ENCODE measurements around the gene CNOT8.

The CNOT8 gene

GRCh38 chr5:154858297-154858971, at the start of gene CNOT8:
TSS of gene CNOT8 (plus strand) at chr5:154858627. CDS start at chr5:154863279, 4,652 bp downstream.
- H3K9me3 ChIP-seq (ENCODE audit: control insufficient read depth in 5 of 5, low read length in 5 of 5) = no peaks in the 10 kb centered on the region
- H3K36me3 ChIP-seq (ENCODE audit: control insufficient read depth in 5 of 5, insufficient read depth in 5 of 5, low read length in 5 of 5) = peaks cover 0 to 4% (median 3%) of the 10 kb centered on the region in 5 donors
- H3K4me3 ChIP-seq (ENCODE audit: low read depth in 1 of 5, low read length in 5 of 5) = peak within 1 kb of the TSS; percentile 66 to 95 (median 91)
- H3K27ac ChIP-seq (ENCODE audit: low read depth, low read length) = peak within 1 kb of the TSS; percentile 96
- no peaks in the 10 kb centered on the region for H3K27me3 ChIP-seq (ENCODE audit: control insufficient read depth in 5 of 5, insufficient read depth in 4 of 5, low read length in 5 of 5)
- H3K9ac ChIP-seq (ENCODE audit: low read length in 5 of 5) = peak within 1 kb of the TSS; percentile 81 to 93 (median 89)
- peaks cover 12 to 50% (median 46%) of the 10 kb centered on the region in 5 donors for H3K4me1 ChIP-seq (ENCODE audit: control insufficient read depth in 5 of 5, insufficient read depth in 5 of 5, low read length in 5 of 5)

- H3K27me3 ChIP-seq (ENCODE audit: control insufficient read depth in 5 of 5, insufficient read depth in 4 of 5, low read length in 5 of 5) = no peaks in the 10 kb centered on the region
- peak overlapping the region in 3 of 5 donors; percentile 29 to 45 (median 35) for H3K9ac ChIP-seq (ENCODE audit: low read length in 5 of 5)
- H3K27ac ChIP-seq (ENCODE audit: low read depth, low read length) = peak overlapping the region; percentile 89
- H3K9me3 ChIP-seq (ENCODE audit: control insufficient read depth in 5 of 5, low read length in 5 of 5) = no peaks in the 10 kb centered on the region
- H3K36me3 ChIP-seq (ENCODE audit: control insufficient read depth in 5 of 5, insufficient read depth in 5 of 5, low read length in 5 of 5) = peaks cover 21 to 85% (median 69%) of the 10 kb centered on the region in 5 donors
- H3K4me3 ChIP-seq (ENCODE audit: low read depth in 1 of 5, low read length in 5 of 5) = no peak overlapping the region
- H3K4me1 ChIP-seq (ENCODE audit: control insufficient read depth in 5 of 5, insufficient read depth in 5 of 5, low read length in 5 of 5) = peaks cover 0 to 23% (median 12%) of the 10 kb centered on the region in 5 donors
These were observed 47.2 kb upstream of the CNOT8 start for GRCh38 chr5:154811239-154811638.

- no peaks in the 10 kb centered on the region for H3K27me3 ChIP-seq (ENCODE audit: control insufficient read depth in 5 of 5, insufficient read depth in 4 of 5, low read length in 5 of 5)
- H3K9me3 ChIP-seq (ENCODE audit: control insufficient read depth in 5 of 5, low read length in 5 of 5) = no peaks in the 10 kb centered on the region
- H3K36me3 ChIP-seq (ENCODE audit: control insufficient read depth in 5 of 5, insufficient read depth in 5 of 5, low read length in 5 of 5) = peaks cover 14 to 85% (median 68%) of the 10 kb centered on the region in 5 donors
- H3K4me3 ChIP-seq (ENCODE audit: low read depth in 1 of 5, low read length in 5 of 5) = no peak overlapping the region
- H3K9ac ChIP-seq (ENCODE audit: low read length in 5 of 5) = peak overlapping the region in 1 of 5 donors; percentile 44
- peak overlapping the region; percentile 89 for H3K27ac ChIP-seq (ENCODE audit: low read depth, low read length)
- peaks cover 0 to 23% (median 12%) of the 10 kb centered on the region in 5 donors for H3K4me1 ChIP-seq (ENCODE audit: control insufficient read depth in 5 of 5, insufficient read depth in 5 of 5, low read length in 5 of 5)
These were observed 46.6 kb upstream of the CNOT8 start for GRCh38 chr5:154811653-154812465.

GRCh38 chr5:154813158-154813557, 45.3 kb upstream of the CNOT8 start:
- Histone ChIP-seq H3K27ac (ENCODE audit: low read depth, low read length) (no peak overlapping the region), H3K36me3 (ENCODE audit: control insufficient read depth in 5 of 5, insufficient read depth in 5 of 5, low read length in 5 of 5) (peaks cover 12 to 86% (median 68%) of the 10 kb centered on the region in 5 donors)

GRCh38 chr5:154813736-154814135, 44.7 kb upstream of the CNOT8 start:
- Histone ChIP-seq H3K36me3 (ENCODE audit: control insufficient read depth in 5 of 5, insufficient read depth in 5 of 5, low read length in 5 of 5) (peaks cover 12 to 86% (median 64%) of the 10 kb centered on the region in 5 donors), H3K9me3 (ENCODE audit: control insufficient read depth in 5 of 5, low read length in 5 of 5) (no peaks in the 10 kb centered on the region), H3K4me1 (ENCODE audit: control insufficient read depth in 5 of 5, insufficient read depth in 5 of 5, low read length in 5 of 5) (peaks cover 0 to 23% (median 13%) of the 10 kb centered on the region in 5 donors), H3K27me3 (ENCODE audit: control insufficient read depth in 5 of 5, insufficient read depth in 4 of 5, low read length in 5 of 5) (no peaks in the 10 kb centered on the region), H3K9ac (ENCODE audit: low read length in 5 of 5) (no peak overlapping the region), H3K4me3 (ENCODE audit: low read depth in 1 of 5, low read length in 5 of 5) (no peak overlapping the region), H3K27ac (ENCODE audit: low read depth, low read length) (no peak overlapping the region)

More at GRCh38 chr5:154813158-154813557, 45.3 kb upstream of the CNOT8 start:
- H3K27me3 ChIP-seq (ENCODE audit: control insufficient read depth in 5 of 5, insufficient read depth in 4 of 5, low read length in 5 of 5) = no peaks in the 10 kb centered on the region
- H3K9ac ChIP-seq (ENCODE audit: low read length in 5 of 5) = no peak overlapping the region
- no peaks in the 10 kb centered on the region for H3K9me3 ChIP-seq (ENCODE audit: control insufficient read depth in 5 of 5, low read length in 5 of 5)
- no peak overlapping the region for H3K4me3 ChIP-seq (ENCODE audit: low read depth in 1 of 5, low read length in 5 of 5)
- peaks cover 0 to 23% (median 13%) of the 10 kb centered on the region in 5 donors for H3K4me1 ChIP-seq (ENCODE audit: control insufficient read depth in 5 of 5, insufficient read depth in 5 of 5, low read length in 5 of 5)

GRCh38 chr5:154815025-154815424, 43.4 kb upstream of the CNOT8 start:
- Histone ChIP-seq H3K4me1 (ENCODE audit: control insufficient read depth in 5 of 5, insufficient read depth in 5 of 5, low read length in 5 of 5) (peaks cover 0 to 21% (median 19%) of the 10 kb centered on the region in 5 donors), H3K9me3 (ENCODE audit: control insufficient read depth in 5 of 5, low read length in 5 of 5) (no peaks in the 10 kb centered on the region), H3K27ac (ENCODE audit: low read depth, low read length) (no peak overlapping the region), H3K36me3 (ENCODE audit: control insufficient read depth in 5 of 5, insufficient read depth in 5 of 5, low read length in 5 of 5) (peaks cover 8 to 92% (median 67%) of the 10 kb centered on the region in 5 donors), H3K9ac (ENCODE audit: low read length in 5 of 5) (no peak overlapping the region), H3K4me3 (ENCODE audit: low read depth in 1 of 5, low read length in 5 of 5) (no peak overlapping the region), H3K27me3 (ENCODE audit: control insufficient read depth in 5 of 5, insufficient read depth in 4 of 5, low read length in 5 of 5) (no peaks in the 10 kb centered on the region)

GRCh38 chr5:154815684-154816247, 42.7 kb upstream of the CNOT8 start:
- peaks cover 9 to 92% (median 72%) of the 10 kb centered on the region in 5 donors for H3K36me3 ChIP-seq (ENCODE audit: control insufficient read depth in 5 of 5, insufficient read depth in 5 of 5, low read length in 5 of 5)
- H3K9me3 ChIP-seq (ENCODE audit: control insufficient read depth in 5 of 5, low read length in 5 of 5) = no peaks in the 10 kb centered on the region
- H3K9ac ChIP-seq (ENCODE audit: low read length in 5 of 5) = no peak overlapping the region
- peak overlapping the region; percentile 18 for H3K27ac ChIP-seq (ENCODE audit: low read depth, low read length)
- H3K4me1 ChIP-seq (ENCODE audit: control insufficient read depth in 5 of 5, insufficient read depth in 5 of 5, low read length in 5 of 5) = peaks cover 0 to 19% (median 16%) of the 10 kb centered on the region in 5 donors
- H3K4me3 ChIP-seq (ENCODE audit: low read depth in 1 of 5, low read length in 5 of 5) = no peak overlapping the region
- no peaks in the 10 kb centered on the region for H3K27me3 ChIP-seq (ENCODE audit: control insufficient read depth in 5 of 5, insufficient read depth in 4 of 5, low read length in 5 of 5)

- H3K4me3 ChIP-seq (ENCODE audit: low read depth in 1 of 5, low read length in 5 of 5) = no peak overlapping the region
- H3K27me3 ChIP-seq (ENCODE audit: control insufficient read depth in 5 of 5, insufficient read depth in 4 of 5, low read length in 5 of 5) = no peaks in the 10 kb centered on the region
- peak overlapping the region in 1 of 5 donors; percentile 31 for H3K9ac ChIP-seq (ENCODE audit: low read length in 5 of 5)
- H3K9me3 ChIP-seq (ENCODE audit: control insufficient read depth in 5 of 5, low read length in 5 of 5) = no peaks in the 10 kb centered on the region
- H3K4me1 ChIP-seq (ENCODE audit: control insufficient read depth in 5 of 5, insufficient read depth in 5 of 5, low read length in 5 of 5) = peaks cover 0 to 12% (median 7%) of the 10 kb centered on the region in 5 donors
- H3K36me3 ChIP-seq (ENCODE audit: control insufficient read depth in 5 of 5, insufficient read depth in 5 of 5, low read length in 5 of 5) = peaks cover 8 to 92% (median 72%) of the 10 kb centered on the region in 5 donors
- H3K27ac ChIP-seq (ENCODE audit: low read depth, low read length) = peak overlapping the region; percentile 18
These were observed 41.4 kb upstream of the CNOT8 start for GRCh38 chr5:154816891-154817492.

GRCh38 chr5:154817815-154818214, 40.6 kb upstream of the CNOT8 start:
- H3K27me3 ChIP-seq (ENCODE audit: control insufficient read depth in 5 of 5, insufficient read depth in 4 of 5, low read length in 5 of 5) = no peaks in the 10 kb centered on the region
- no peaks in the 10 kb centered on the region for H3K9me3 ChIP-seq (ENCODE audit: control insufficient read depth in 5 of 5, low read length in 5 of 5)
- no peak overlapping the region for H3K4me3 ChIP-seq (ENCODE audit: low read depth in 1 of 5, low read length in 5 of 5)
- peak overlapping the region; percentile 48 for H3K27ac ChIP-seq (ENCODE audit: low read depth, low read length)
- H3K9ac ChIP-seq (ENCODE audit: low read length in 5 of 5) = no peak overlapping the region
- peaks cover 0 to 11% (median 6%) of the 10 kb centered on the region in 5 donors for H3K4me1 ChIP-seq (ENCODE audit: control insufficient read depth in 5 of 5, insufficient read depth in 5 of 5, low read length in 5 of 5)
- H3K36me3 ChIP-seq (ENCODE audit: control insufficient read depth in 5 of 5, insufficient read depth in 5 of 5, low read length in 5 of 5) = peaks cover 8 to 97% (median 78%) of the 10 kb centered on the region in 5 donors
